ENCODE measurements around the gene AFAP1.

Gene AFAP1

DNA sequence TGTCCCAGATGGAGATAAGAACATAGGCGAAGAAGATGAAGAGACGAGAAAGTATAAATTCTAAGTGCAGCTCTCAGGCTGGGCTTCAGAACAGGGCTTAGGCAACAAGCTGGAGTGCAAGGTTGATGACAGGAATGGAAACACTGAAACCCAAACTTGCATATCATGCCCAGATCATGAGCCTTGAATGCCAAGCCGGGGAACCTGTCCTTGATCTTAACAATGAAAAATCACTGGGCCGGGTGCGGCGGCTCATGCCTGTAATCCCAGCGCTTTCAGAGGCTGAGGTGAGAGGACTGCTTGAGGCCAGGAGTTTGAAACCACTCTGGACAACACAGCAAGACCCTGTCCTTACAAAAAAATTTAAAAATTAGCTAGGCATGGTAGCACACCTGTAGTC is 17.2 kb downstream of the AFAP1 start:
- TF ChIP-seq RAD21 (IDR thresholded peaks at IDR 0.05; ENCODE audit: low read depth) (no peak), EGR1 (IDR thresholded peaks at IDR 0.05) (no peak), ZBTB7A (IDR thresholded peaks at IDR 0.05; ENCODE audit: low read depth) (no peak), TAF1 (IDR thresholded peaks at IDR 0.05; ENCODE audit: low read depth) (no peak), CEBPB (IDR thresholded peaks at IDR 0.05) (no peak), REST (IDR thresholded peaks at IDR 0.05; ENCODE audit: low read depth) (no peak), TCF12 (IDR thresholded peaks at IDR 0.05; ENCODE audit: low read depth) (no peak), NFIC (IDR thresholded peaks at IDR 0.05) (no peak), YY1 (IDR thresholded peaks at IDR 0.05; ENCODE audit: low read depth) (no peak), CREB1 (IDR thresholded peaks at IDR 0.05; ENCODE audit: low read depth) (no peak), EP300 (IDR thresholded peaks at IDR 0.05; ENCODE audit: borderline replicate concordance) (no peak)
- TF ChIP-seq, protein P1, sequence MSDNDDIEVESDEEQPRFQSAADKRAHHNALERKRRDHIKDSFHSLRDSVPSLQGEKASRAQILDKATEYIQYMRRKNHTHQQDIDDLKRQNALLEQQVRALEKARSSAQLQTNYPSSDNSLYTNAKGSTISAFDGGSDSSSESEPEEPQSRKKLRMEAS (IDR thresholded peaks at IDR 0.05) = no peak

DNA sequence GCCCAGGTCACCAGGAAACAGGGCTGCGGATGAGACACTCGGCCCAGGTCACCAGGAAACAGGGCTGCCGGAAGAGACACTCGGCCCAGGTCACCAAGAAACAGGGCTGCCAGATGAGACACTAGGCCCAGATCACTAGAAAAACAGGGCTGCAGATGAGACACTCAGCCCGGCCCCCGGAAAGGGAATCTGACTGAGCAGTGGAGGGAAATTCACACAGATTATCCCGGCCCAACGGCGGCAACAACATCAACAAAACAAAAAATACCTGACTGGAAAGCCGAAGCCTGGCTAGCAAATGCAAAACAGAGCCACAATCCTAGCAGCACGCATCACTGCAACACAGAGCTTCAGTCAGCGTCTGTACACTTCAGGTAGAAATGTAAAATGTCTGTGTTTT is 20.7 kb downstream of the AFAP1 start:
- TF ChIP-seq YY1 (IDR thresholded peaks at IDR 0.05; ENCODE audit: low read depth) = no peak
- no peak for TF ChIP-seq CREB1 (IDR thresholded peaks at IDR 0.05; ENCODE audit: low read depth)
- no peak for TF ChIP-seq REST (IDR thresholded peaks at IDR 0.05; ENCODE audit: low read depth)
- TF ChIP-seq TEAD4 (IDR thresholded peaks at IDR 0.05) = no peak
- TF ChIP-seq ZBTB7A (IDR thresholded peaks at IDR 0.05; ENCODE audit: low read depth) = no peak
- TF ChIP-seq CEBPB (IDR thresholded peaks at IDR 0.05) = no peak
- no peak for TF ChIP-seq NFIC (IDR thresholded peaks at IDR 0.05)
- no peak for TF ChIP-seq EGR1 (IDR thresholded peaks at IDR 0.05)
- no peak for TF ChIP-seq FOXM1 (IDR thresholded peaks at IDR 0.05; ENCODE audit: borderline replicate concordance, low read depth)
- TF ChIP-seq, protein P1 (IDR thresholded peaks at IDR 0.05) = no peak

- no peak for TF ChIP-seq TCF12 (IDR thresholded peaks at IDR 0.05; ENCODE audit: low read depth)
- no peak for TF ChIP-seq EP300 (IDR thresholded peaks at IDR 0.05; ENCODE audit: borderline replicate concordance)
- TF ChIP-seq, protein P2, sequence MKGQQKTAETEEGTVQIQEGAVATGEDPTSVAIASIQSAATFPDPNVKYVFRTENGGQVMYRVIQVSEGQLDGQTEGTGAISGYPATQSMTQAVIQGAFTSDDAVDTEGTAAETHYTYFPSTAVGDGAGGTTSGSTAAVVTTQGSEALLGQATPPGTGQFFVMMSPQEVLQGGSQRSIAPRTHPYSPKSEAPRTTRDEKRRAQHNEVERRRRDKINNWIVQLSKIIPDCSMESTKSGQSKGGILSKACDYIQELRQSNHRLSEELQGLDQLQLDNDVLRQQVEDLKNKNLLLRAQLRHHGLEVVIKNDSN (IDR thresholded peaks at IDR 0.05) = no peak
- TF ChIP-seq FOXM1 (IDR thresholded peaks at IDR 0.05; ENCODE audit: borderline replicate concordance, low read depth) = no peak
- no peak for TF ChIP-seq CREB1 (IDR thresholded peaks at IDR 0.05; ENCODE audit: low read depth)
- no peak for TF ChIP-seq NFIC (IDR thresholded peaks at IDR 0.05)
- no peak for TF ChIP-seq YY1 (IDR thresholded peaks at IDR 0.05; ENCODE audit: low read depth)
- TF ChIP-seq, protein P1 (IDR thresholded peaks at IDR 0.05) = no peak
- TF ChIP-seq REST (IDR thresholded peaks at IDR 0.05; ENCODE audit: low read depth) = no peak
- TF ChIP-seq CEBPB (IDR thresholded peaks at IDR 0.05) = no peak
- no peak for TF ChIP-seq TEAD4 (IDR thresholded peaks at IDR 0.05)
- TF ChIP-seq TAF1 (IDR thresholded peaks at IDR 0.05; ENCODE audit: low read depth) = no peak
- TF ChIP-seq ZBTB7A (IDR thresholded peaks at IDR 0.05; ENCODE audit: low read depth) = no peak
- TF ChIP-seq EGR1 (IDR thresholded peaks at IDR 0.05) = no peak
These were observed 22.0 kb downstream of the AFAP1 start for GRCh38 chr4:7917669-7918068.

- peak; percentile 88 for TF ChIP-seq CEBPB (IDR thresholded peaks at IDR 0.05)
- TF ChIP-seq YY1 (IDR thresholded peaks at IDR 0.05; ENCODE audit: low read depth) = no peak
These were observed 23.8 kb downstream of the AFAP1 start for GRCh38 chr4:7915875-7916242.

GRCh38 chr4:7912826-7913225 is 26.8 kb downstream of the AFAP1 start:
- TF ChIP-seq EGR1 (IDR thresholded peaks at IDR 0.05) = no peak
- no peak for TF ChIP-seq REST (IDR thresholded peaks at IDR 0.05; ENCODE audit: low read depth)
- no peak for TF ChIP-seq TEAD4 (IDR thresholded peaks at IDR 0.05)
- TF ChIP-seq, protein P1 (IDR thresholded peaks at IDR 0.05) = no peak
